OCI-LY3 (cell line): ENCODE data around the gene HNRNPA1.

ENCODE experiments used
- CTCF ChIP-seq: fragments of 200-600, 300-600 bp; sonication (generic); IDR thresholded peaks from 2 replicates; pipeline ENCODE4 v1.5.1; 2014; ENCODE audit warnings: antibody characterized with exemption, low read length, low read depth
- EZH2phosphoT487 ChIP-seq: fragments of 200-600 bp; shearing (Covaris generic); IDR thresholded peaks from 2 replicates; pipeline ENCODE4 v1.6.1; 2018; ENCODE audit warnings: antibody characterized with exemption, mixed run types, low read depth

DNA sequence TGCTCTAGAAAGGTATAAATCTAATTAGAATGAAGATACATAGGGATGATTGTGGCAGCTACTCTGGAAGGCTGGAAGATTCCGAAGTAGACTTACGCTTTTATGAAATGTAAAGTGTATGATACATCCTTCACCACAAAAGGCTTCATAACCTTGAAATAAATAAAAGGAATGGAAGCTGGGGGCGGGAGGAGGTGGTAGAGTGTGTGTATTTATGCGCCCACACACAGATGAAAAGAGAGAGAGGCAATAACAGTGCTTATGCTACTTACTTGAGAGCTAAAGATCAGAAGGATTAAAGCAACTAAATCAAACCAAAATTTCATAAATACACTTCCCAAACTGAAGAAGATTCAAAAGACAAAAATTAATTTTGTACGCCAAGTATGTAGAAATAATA, 31.0 kb upstream of the HNRNPA1 start:
- TF ChIP-seq CTCF (no peak), EZH2phosphoT487 (no peak)
